ENCODE data around the gene USP11. TPM values are rescaled to one million over a fixed set of nuclear protein-coding genes. Genes with fewer than 3 reads are reported as not detected.
A peak's percentile ranks its signal among the peaks of the same experiment; 100 is the strongest.

Gene USP11
- total RNA-seq, 1 experiment from 2014 or later = 57.3 TPM

DNA sequence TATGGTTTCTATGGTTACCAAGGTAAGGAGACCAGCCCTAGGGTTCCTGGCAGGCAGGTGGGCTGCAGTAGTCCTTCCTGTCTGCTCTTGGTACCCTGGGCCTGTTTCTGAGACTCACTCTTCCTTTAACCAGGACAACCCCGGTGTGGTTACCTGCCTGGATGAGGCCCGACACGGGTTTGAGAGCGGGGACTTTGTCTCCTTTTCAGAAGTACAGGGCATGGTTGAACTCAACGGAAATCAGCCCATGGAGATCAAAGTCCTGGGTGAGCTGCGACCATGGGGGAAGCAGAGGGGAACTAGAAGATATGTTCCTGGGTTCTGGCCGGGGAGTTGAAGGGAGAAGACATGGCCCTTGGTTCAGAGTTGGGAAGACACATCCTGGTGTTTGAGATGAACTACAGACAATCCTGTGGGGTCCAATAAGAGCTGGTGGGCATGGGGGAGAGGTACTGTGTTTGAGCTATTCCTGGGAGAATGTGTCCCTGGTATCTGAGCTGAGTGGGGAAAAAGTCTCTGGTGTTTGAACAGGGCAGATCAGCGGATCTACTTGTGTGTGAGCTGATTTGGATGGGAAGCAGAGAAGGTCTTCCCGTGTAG is 31.4 kb upstream of the USP11 start:
- in situ Hi-C loops (cut with HindIII; ENCODE audit: low sequenced_read_pairs) = no loop called here
- DNase-seq (ENCODE audit: low spot score) = no peak

DNA sequence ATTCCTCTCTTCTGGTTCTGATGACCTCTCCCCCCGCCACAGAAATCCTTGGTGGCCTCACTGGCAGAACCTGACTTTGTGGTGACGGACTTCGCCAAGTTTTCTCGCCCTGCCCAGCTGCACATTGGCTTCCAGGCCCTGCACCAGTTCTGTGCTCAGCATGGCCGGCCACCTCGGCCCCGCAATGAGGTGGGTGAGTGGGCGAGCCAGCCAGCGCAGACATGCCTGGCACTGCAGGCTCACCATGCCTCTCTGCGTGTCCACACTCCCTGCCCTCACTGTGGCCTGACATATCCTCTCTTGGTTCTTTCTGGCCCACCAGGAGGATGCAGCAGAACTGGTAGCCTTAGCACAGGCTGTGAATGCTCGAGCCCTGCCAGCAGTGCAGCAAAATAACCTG is 30.5 kb upstream of the USP11 start:
- in situ Hi-C loops (cut with HindIII; ENCODE audit: low sequenced_read_pairs) = no loop called here
- no peak for DNase-seq (ENCODE audit: low spot score)

DNA sequence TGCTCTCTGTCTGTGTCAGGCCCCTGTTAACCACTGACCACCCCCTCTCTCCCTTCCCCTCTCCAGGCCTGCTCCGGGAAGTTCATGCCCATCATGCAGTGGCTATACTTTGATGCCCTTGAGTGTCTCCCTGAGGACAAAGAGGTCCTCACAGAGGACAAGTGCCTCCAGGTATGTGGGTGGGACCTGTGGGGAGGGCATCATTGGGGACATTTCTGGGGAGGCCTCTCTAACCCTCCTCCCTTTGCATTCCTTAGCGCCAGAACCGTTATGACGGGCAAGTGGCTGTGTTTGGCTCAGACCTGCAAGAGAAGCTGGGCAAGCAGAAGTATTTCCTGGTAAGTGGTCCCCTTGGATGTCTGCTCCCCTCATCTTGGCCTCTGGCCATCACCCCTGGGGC is 29.9 kb upstream of the USP11 start:
- in situ Hi-C loops (cut with HindIII; ENCODE audit: low sequenced_read_pairs) = no loop called here
- no peak for DNase-seq (ENCODE audit: low spot score)

DNA sequence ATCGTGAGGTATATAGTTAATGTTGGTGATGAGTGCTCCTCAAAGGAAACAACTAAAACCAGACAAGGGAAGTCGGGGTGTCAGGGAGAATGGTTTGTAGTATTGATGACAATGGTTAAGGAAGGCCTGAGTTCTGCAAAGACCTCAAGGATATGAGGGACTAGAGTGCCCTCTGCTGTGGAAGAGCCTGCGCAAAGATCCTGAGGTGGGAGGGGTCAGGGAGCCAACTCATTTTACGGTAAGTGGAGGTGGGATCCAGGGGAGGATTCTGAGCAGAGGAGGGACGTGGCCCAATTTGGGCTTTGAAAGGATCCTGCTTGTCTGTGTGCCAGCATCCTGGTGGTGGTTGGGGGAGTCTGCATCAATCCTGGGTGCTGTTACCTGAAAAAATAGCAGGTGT is 27.8 kb upstream of the USP11 start:
- in situ Hi-C loops (cut with HindIII; ENCODE audit: low sequenced_read_pairs) = no loop called here
- peak; percentile 45 for DNase-seq (ENCODE audit: low spot score)

DNA sequence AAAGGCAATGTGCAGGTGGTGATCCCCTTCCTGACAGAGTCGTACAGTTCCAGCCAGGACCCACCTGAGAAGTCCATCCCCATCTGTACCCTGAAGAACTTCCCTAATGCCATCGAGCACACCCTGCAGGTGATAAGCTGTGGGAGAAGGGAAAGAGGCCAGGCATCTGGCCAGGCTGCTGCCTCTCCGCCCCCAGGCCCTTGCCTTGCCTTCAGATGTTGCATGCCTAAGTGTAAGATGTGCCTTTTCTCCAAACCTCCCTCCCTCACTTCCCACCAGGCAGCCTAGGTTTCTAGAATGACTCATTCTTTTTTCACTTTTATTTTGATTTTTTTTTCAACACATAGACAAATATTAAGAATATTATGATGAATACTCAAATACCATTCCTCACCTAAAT is 26.5 kb upstream of the USP11 start:
- in situ Hi-C loops (cut with HindIII; ENCODE audit: low sequenced_read_pairs) = no loop called here
- no peak for DNase-seq (ENCODE audit: low spot score)

DNA sequence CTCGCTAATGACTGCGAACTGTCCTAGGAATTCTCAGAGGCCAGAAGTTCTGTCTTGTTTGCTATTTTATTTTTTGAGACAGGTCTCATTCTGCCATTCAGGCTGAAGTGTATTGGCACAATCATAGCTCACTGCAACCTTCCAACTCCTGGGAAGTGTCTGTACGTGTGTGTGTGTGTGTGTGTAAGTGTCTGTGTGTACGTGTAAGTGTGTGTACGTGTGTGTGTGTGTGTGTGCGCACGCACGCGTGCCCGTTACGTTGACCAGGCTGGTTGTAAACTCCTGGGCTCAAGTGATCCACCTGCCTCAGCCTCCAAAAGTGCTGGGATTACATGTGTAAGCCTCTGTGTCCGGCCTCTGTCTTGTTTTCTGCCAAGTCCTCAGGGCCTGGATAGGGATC is 24.7 kb upstream of the USP11 start:
- DNase-seq (ENCODE audit: low spot score) = no peak
- in situ Hi-C loops (cut with HindIII; ENCODE audit: low sequenced_read_pairs) = no loop called here

DNA sequence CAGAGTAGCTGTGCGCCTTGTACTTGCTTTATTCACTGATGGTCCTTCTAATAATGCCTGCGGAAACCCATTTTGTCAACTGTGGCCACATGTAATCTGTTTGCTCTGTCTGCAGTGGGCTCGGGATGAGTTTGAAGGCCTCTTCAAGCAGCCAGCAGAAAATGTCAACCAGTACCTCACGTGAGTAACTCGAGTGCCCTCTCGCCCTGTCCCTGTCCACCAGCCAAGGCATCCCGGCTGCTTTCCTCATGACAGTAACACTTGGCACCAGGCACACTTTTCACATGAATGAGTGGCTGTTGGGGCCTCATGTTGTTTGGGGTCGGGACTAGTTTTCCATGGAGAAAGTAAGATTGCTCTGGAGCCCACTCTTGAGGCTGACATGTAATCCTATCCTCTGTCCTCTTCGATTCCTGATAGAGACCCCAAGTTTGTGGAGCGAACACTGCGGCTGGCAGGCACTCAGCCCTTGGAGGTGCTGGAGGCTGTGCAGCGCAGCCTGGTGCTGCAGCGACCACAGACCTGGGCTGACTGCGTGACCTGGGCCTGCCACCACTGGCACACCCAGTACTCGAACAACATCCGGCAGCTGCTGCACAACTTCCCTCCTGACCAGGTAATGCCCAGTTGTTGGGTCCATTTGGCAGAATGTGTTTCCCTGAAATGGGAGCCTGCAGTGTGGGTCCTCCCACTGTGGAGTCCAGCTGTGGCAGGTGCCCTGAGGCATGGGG is 23.1 kb upstream of the USP11 start:
- no peak for DNase-seq (ENCODE audit: low spot score)
- in situ Hi-C loops (cut with HindIII; ENCODE audit: low sequenced_read_pairs) = no loop called here

DNA sequence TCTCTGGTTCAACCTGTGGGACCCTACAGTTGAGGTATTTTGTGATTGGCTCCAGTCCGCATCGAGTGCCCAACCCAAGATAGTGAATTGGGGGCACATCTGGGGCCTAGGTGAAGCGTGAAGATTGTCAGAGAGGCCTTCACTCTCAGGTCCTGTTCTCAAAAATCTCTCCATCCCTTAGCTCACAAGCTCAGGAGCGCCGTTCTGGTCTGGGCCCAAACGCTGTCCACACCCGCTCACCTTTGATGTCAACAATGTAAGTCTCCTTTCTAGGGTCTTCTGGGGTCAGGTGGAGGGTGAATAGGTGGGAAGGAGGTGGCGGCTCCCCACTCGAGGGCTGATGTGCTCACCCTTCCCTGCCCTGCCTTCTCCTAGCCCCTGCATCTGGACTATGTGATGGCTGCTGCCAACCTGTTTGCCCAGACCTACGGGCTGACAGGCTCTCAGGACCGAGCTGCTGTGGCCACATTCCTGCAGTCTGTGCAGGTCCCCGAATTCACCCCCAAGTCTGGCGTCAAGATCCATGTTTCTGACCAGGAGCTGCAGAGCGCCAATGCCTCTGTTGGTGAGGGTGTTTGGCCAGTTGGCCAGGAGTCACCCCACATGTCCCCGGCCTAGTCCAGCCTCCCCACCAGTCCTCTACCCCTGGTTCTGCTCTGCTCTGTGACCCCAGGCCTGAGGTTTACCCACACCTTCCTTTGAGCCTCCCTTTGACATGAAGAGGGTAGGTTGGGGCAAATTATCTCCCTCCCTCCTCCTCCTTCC is 22.0 kb upstream of the USP11 start:
- DNase-seq (ENCODE audit: low spot score) = no peak
- in situ Hi-C loops (cut with HindIII; ENCODE audit: low sequenced_read_pairs) = no loop called here

DNA sequence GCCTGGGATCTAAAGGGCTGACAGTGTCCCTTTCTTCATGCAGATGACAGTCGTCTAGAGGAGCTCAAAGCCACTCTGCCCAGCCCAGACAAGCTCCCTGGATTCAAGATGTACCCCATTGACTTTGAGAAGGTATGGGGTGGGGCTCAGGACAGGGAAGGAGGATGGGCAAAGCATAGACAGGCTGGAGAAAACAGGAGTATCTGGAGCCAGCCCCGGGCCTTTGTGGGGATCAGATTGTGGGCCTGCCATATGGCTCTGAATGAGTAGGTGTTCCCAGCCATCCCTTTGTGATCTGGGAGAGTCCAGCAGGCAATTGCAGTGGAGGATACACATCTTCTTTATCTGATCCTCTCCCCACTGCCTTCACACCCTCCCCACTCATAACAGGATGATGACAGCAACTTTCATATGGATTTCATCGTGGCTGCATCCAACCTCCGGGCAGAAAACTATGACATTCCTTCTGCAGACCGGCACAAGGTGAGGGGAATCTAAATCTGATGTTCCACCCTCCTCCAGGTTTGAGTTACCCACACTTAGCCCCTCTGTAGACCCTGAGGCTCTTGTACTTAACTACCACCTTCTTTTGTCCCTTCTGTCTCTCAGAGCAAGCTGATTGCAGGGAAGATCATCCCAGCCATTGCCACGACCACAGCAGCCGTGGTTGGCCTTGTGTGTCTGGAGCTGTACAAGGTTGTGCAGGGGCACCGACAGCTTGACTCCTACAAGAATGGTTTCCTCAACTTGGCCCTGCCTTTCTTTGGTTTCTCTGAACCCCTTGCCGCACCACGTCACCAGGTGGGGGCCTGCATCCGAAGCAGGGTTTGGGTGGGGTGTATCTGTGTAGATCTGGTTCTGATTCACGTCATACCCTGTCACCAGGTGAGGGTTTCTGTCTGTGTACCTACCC is 20.2 kb upstream of the USP11 start:
- in situ Hi-C loops (cut with HindIII; ENCODE audit: low sequenced_read_pairs) = no loop called here
- DNase-seq (ENCODE audit: low spot score) = no peak

DNA sequence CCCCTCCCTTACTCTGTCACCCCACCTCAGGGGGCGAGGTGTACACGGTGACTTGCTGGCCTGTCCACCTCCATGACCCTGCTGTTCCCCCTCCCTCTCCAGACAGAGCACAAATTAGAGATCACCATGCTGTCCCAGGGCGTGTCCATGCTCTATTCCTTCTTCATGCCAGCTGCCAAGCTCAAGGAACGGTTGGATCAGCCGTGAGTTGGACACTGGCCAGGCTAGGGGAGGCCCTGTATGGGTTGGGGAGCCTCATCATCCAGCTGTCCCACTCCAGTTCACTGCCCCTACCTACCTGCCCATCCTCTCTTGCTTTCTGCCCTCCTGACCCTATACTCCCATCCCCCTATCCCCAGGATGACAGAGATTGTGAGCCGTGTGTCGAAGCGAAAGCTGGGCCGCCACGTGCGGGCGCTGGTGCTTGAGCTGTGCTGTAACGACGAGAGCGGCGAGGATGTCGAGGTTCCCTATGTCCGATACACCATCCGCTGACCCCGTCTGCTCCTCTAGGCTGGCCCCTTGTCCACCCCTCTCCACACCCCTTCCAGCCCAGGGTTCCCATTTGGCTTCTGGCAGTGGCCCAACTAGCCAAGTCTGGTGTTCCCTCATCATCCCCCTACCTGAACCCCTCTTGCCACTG is 18.3 kb upstream of the USP11 start:
- in situ Hi-C loops (cut with HindIII; ENCODE audit: low sequenced_read_pairs) = no loop called here
- no peak for DNase-seq (ENCODE audit: low spot score)

DNA sequence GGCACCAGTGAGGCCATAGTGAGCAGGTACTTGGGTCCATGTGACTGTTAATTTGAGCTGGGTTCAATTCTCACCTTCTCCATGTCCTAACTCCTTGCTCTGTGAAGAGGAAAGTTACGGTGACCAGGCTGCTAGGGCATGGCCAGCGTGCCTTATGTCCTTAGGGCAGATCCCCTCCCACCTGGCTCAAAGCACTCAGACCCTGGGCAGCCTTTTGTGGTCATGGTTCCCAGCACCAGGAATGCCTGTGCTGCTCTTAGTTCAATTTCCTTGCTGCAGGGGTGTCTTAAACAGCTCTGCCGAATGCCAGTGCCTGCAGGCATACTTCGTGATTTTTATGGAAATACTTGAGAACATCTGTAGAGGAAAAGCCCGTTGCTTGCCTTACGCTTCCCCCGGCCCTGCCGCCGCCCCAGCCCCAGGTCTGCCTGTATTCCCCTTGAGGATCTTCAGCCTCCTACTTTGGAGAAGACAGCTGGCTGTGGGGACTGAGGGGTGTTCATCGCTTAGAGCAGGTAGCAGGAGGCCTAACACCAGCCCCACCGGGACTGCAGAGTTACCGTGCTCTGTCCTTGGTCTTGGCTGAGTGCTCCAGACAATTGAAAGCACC is 17.4 kb upstream of the USP11 start:
- in situ Hi-C loops (cut with HindIII; ENCODE audit: low sequenced_read_pairs) = no loop called here
- no peak for DNase-seq (ENCODE audit: low spot score)

DNA sequence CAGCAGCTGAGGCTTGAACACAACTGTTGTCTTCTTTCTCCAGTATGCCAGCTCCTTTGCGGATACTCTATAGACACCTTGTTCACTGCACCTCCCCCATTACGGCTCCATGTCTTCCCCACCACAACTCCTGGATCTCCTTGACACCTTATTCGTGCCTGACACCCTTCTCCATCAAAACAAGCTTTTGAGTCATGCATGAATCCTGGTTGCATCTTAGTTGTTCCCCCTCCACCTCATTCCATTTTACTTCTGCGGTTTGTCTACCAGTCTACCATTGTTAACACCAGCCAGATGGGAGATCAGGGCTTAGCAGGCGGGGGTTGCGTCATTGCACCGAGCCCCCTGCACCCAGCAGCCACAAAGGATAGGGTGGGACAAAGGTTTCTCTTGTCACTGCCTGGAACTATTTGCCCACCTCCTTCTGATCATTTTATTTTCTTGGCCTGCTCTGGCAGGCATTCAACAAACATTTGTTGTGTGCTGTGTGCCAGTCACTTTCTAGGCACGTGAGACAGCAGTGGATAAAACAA is 16.4 kb upstream of the USP11 start:
- no peak for DNase-seq (ENCODE audit: low spot score)
- in situ Hi-C loops (cut with HindIII; ENCODE audit: low sequenced_read_pairs) = no loop called here

DNA sequence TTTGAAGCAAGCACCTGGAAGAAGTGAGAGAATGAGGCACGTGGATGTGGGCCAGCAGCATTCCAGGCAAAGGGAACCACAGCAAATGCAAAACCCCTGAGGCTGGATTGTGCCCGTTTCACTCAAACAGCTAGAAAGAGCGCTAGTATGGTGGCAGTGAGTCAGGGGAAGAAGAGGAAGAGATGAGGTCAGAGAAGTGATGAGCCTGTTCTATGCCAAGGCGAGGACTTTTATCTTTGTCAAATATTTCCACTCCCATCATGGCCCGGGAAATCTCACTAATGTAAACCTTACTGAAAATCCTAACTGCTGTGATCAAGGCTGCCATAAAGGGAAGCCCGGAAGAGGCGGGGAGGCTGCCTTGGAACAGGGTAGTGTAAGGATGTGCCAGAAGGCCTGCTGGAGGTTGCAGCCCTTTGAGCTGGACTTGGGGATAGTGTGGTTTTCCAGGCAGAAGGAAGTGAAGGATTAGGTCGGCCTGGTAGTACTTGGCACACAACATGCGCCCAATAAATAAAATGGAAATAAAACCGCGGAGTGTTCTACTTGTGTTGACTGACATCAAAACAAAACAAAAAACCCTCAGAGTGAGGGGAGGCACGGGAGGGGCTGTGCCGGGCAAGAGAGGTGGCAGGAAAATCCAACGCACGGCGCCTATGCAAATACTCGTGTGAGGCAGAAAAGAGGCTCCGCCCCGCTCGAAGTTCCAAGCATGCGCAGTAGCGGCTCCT is 15.5 kb upstream of the USP11 start:
- DNase-seq (ENCODE audit: low spot score) = no peak
- in situ Hi-C loops (cut with HindIII; ENCODE audit: low sequenced_read_pairs) = no loop called here

DNA sequence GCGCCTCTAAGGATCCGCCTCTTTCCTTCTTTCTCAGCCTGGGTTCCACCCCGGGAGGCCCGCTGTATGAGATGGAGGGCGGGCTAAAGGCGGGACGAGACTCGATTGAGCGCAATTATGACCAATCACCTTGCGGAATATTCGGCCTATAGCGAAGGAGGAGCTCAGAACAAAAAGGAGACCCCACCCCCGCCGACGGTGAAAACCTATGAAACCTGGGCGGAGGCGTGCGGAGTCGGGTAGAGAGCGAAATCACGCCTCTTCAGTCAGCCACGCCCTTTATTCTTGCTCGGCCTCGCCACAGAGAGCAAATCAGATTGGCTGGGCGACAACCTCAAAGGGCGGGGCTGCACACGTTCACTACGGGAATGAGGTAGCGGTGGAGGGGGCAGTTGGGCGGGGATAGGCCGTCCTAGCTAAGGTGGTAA is 14.9 kb upstream of the USP11 start:
- in situ Hi-C loops (cut with HindIII; ENCODE audit: low sequenced_read_pairs) = no loop called here
- peak; percentile 99 for DNase-seq (ENCODE audit: low spot score)

DNA sequence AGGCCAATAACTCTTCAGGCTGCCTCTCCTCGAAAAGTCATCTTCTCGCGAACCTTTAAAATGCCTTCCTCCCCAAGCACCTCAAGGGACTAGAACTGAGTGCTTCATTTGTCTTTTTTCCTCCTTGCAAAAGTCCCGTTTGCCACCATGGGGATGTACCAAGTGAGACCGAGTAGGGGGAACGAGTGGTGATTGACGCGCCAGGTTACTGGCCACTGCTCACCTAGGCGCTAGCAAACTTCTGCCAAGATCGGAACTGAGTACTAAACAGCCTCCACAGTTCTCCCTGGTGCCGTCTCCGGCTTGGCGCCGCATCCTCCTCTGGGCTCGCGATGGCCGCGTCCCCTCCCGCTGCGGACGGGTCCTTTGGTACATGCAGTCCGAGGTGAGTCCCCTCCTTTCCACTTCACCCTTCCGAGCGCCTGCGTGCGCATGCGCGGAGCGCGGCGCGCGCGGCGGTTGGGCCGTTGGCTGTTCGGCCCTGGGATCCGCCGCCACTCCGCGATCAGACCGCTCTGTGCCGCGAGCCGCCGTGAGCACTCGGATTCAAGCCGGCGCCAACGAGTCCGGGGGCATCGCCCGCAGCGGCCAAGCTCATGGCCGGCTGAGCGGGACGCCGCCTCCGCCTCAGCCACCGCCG is 14.4 kb upstream of the USP11 start, which contains the start of gene CDK16:
Gene CDK16 (plus strand): TSS at position 402 of the 640 bp plus-strand sequence. CDS start 4,877 bp downstream, outside the sequence.
- DNase-seq (ENCODE audit: low spot score) = peak; percentile 77
- in situ Hi-C loops (cut with HindIII; ENCODE audit: low sequenced_read_pairs) = no loop called here

DNA sequence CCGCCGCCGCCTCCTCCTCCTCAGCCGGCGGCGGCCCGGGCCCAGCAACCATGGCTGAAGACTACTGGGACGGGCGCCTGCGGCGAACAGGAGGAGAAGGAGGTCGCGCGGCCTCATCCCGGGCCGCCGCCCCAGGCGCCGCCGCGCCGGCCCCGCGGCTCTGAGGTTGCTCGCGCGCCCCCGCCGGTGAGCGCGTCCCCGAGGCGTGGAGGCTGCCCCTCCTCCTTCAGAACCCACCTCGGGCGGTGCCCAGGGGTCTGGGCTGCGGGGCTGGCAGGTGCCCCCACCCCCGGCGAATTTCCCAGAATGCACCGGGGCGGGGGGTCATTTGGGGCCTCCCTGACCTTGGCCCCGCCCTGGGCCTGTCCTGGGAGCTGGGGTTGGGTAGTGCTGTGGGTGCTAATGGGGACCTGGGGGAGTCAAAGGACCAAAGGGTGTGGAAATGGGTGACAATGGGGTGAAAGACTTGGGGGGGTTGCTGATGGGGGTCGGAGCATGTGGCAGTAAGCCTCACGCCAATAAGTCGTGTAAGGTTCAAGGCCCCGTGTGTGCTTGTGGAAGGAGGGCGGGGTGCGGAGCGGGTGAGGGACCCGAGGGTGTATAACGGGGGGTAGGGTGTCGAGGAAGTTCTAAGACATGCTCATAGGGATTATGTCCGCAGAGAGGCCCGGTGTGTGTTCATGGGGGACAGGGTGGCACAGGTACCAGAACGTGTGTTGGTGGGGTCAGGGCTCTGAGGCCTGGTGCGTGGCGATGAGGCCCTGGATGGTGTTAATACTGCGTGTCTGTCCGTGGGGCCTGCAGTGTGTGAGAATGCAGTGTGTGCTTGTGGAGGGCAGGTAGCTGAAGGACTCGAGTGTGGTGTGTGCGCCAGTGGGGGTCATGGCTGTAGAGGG is 13.6 kb upstream of the USP11 start:
- DNase-seq (ENCODE audit: low spot score) = no peak
- in situ Hi-C loops (cut with HindIII; ENCODE audit: low sequenced_read_pairs) = no loop called here

Data from G401 (cell line).